ENCODE results near the gene TNS2. TPM values are rescaled to one million over a fixed set of nuclear protein-coding genes. Genes with fewer than 3 reads are reported as not detected.

Gene TNS2
- polyA plus RNA-seq, 1 experiment: 73.9 TPM

DNA sequence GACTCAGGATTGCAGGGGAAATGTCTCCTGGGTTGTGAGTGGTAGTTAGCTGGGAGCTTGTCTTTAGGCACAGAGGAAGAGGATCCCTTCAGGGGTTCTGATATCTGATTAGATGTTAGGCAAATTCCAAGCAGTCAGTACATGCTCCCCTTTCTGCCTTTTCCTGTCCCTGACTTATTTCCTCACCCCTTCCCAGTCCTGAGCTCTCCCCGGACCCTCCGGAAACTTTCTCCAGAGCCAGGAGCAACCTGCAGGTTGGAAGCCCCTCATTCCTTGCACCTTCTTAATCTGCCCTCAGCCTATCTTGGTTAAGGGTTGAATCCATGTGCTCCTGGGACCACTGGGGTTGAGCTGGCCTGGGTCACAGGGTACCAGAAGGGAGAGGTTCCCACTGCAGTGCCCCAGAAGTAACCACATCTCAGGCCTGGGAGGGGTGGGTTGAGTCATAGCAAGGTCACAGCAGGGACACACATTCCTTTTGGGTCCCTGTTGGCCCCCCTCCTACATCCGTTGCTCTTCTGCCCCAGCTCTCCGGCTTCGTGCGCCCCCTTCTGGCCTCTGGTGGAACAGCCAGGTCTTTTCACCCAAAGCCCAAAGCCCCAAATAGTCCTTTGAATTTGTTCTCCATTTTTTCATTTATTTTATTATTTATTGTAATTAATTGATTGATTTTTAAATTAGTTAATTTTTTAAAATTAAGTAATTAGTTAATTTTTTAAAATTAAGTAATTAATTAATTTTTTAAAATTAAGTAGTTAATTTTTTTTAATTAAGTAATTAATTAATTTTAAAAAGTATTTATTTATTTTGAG lies 49.4 kb downstream of the TNS2 start:
- ChIA-PET POLR2A (interaction anchor here (1.0 to 1.8 kb wide), 3 partner anchors 18 to 33 kb away, joined by 4 to 6 read pairs (median 5); no protein-coding TSS in a partner anchor), CTCF (interaction anchor here (0.6 to 15.7 kb wide), 23 partner anchors 10 to 225 kb away, joined by 3 to 416 read pairs (median 5); partner anchors contain the start of genes SPRYD3 and TNS2)
- Histone ChIP-seq H3K27me3 (ENCODE audit: control insufficient read depth, insufficient read depth, low read length) (no peaks in the 10 kb centered on the region), H3K4me3 (ENCODE audit: low read depth, low read length) (peak overlapping the region; percentile 81), H3K36me3 (ENCODE audit: control insufficient read depth, insufficient read depth, low read length) (peaks cover 8% of the 10 kb centered on the region)
- DNase-seq (ENCODE audit: low read depth): peak; percentile 74
- TF ChIP-seq, protein P1, sequence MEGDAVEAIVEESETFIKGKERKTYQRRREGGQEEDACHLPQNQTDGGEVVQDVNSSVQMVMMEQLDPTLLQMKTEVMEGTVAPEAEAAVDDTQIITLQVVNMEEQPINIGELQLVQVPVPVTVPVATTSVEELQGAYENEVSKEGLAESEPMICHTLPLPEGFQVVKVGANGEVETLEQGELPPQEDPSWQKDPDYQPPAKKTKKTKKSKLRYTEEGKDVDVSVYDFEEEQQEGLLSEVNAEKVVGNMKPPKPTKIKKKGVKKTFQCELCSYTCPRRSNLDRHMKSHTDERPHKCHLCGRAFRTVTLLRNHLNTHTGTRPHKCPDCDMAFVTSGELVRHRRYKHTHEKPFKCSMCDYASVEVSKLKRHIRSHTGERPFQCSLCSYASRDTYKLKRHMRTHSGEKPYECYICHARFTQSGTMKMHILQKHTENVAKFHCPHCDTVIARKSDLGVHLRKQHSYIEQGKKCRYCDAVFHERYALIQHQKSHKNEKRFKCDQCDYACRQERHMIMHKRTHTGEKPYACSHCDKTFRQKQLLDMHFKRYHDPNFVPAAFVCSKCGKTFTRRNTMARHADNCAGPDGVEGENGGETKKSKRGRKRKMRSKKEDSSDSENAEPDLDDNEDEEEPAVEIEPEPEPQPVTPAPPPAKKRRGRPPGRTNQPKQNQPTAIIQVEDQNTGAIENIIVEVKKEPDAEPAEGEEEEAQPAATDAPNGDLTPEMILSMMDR (IDR thresholded peaks at IDR 0.05; ENCODE audit: insufficient read depth, low read depth, low read length): peak; percentile 94

DNA sequence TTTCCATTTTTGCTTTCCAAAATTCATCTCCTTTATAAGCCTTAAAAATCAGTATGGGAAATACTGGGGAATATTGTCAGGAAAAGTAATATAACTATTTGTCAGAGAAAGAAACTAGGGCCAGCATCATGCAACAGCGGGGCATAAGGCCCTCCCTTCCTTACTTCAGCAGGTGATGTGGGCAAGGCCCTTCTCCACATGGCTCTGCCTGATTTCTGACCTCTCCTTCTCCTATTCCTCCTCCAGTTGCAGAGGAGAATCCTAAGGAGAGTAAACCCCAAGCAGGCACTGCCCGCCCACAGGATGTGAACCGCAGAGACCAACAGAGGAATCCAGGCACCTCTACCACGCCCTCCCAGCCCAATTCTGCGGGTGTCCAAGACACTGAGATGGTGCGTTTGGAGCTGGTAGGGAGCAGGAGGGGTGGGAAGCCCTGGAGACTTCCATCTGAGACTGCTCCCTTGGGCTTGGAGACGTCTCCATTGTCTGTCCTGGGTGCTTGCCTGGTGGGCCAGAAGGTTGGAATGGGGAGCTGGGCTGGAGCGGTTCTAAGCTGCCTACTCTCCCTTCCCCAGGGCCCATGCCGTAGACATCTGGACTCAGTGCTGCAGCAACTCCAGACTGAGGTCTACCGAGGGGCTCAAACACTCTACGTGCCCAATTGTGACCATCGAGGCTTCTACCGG lies 50.7 kb downstream of the TNS2 start:
- Histone ChIP-seq H3K4me3 (ENCODE audit: low read depth, low read length) (no peak overlapping the region), H3K36me3 (ENCODE audit: control insufficient read depth, insufficient read depth, low read length) (peaks cover 8% of the 10 kb centered on the region), H3K27me3 (ENCODE audit: control insufficient read depth, insufficient read depth, low read length) (no peaks in the 10 kb centered on the region)
- TF ChIP-seq, protein P1 (IDR thresholded peaks at IDR 0.05; ENCODE audit: insufficient read depth, low read depth, low read length): no peak
- no peak for DNase-seq (ENCODE audit: low read depth)
- CTCF ChIA-PET: interaction anchor here (1.2 to 15.7 kb wide), 8 partner anchors 8 to 114 kb away, joined by 3 to 416 read pairs (median 7); partner anchors contain the start of genes SPRYD3 and TNS2
- POLR2A ChIA-PET: interaction anchor here (0.6 to 1.2 kb wide), 2 partner anchors 33 to 35 kb away, joined by 4 to 7 read pairs; no protein-coding TSS in a partner anchor

DNA sequence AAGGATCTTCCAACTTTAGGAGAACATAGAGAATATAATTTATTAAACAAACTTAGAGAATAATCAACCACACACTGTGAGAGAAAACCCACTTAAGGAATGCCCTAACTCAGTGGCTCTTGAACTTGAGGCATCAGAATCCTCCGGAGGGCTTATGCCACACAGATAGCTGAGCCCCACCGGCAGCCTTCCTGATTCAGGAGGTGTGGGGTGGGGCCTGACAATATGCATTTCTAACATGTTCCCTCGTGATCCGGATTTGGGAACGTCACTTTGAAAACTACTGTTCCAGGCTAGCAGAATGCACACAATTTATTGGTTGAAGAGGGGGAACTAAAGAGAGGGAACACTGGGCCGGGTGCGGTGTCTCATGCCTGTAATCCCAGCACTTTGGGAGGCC lies 51.4 kb downstream of the TNS2 start:
- Histone ChIP-seq H3K4me3 (ENCODE audit: low read depth, low read length) (no peak overlapping the region), H3K36me3 (ENCODE audit: control insufficient read depth, insufficient read depth, low read length) (peaks cover 8% of the 10 kb centered on the region), H3K27me3 (ENCODE audit: control insufficient read depth, insufficient read depth, low read length) (no peaks in the 10 kb centered on the region)
- no peak for DNase-seq (ENCODE audit: low read depth)
- TF ChIP-seq, protein P1 (IDR thresholded peaks at IDR 0.05; ENCODE audit: insufficient read depth, low read depth, low read length): no peak
- ChIA-PET POLR2A (no interaction called here), CTCF (interaction anchor here (0.7 to 15.7 kb wide), 6 partner anchors 11 to 113 kb away, joined by 3 to 416 read pairs (median 6); partner anchors contain the start of gene SPRYD3)

DNA sequence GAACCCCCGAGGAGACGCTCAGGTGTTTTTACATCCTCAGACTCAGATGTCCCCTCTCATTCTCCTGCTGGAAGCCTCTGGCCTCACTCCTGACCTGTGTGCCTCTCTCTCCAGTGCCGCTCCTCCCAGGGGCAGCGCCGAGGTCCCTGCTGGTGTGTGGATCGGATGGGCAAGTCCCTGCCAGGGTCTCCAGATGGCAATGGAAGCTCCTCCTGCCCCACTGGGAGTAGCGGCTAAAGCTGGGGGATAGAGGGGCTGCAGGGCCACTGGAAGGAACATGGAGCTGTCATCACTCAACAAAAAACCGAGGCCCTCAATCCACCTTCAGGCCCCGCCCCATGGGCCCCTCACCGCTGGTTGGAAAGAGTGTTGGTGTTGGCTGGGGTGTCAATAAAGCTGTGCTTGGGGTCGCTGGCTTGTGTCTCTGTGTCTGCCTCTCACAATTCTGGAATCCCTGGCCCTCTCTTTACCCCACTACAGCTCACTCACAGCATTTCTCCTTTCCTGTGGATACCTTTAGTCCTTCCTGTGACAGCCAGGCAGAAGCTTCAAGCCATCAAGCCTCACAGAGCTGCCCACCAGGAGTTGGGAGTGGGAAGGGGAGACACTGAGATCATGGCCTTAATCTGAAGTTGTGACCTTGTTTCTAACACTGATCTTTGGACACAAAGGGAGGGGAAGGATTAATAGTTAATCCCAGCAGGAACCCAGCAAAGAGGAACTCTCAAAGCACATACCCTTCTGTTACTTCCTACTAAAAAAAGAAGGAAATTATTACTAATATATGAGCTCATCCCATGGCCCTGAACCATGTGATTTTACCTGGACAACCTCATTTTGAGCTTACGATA lies 52.3 kb downstream of the TNS2 start:
- no peaks in the 10 kb centered on the region for H3K27me3 ChIP-seq (ENCODE audit: control insufficient read depth, insufficient read depth, low read length)
- POLR2A ChIA-PET: no interaction called here
- no peak for DNase-seq (ENCODE audit: low read depth)
- CTCF ChIA-PET: interaction anchor here (0.7 to 15.7 kb wide), 10 partner anchors 12 to 218 kb away, joined by 3 to 416 read pairs (median 5); partner anchors contain the start of gene SPRYD3
- H3K4me3 ChIP-seq (ENCODE audit: low read depth, low read length): no peak overlapping the region
- peaks cover 8% of the 10 kb centered on the region for H3K36me3 ChIP-seq (ENCODE audit: control insufficient read depth, insufficient read depth, low read length)
- TF ChIP-seq, protein P1 (IDR thresholded peaks at IDR 0.05; ENCODE audit: insufficient read depth, low read depth, low read length): no peak
